ENCODE results near the gene DPYD.

GRCh38 chr1:97651250-97651649, 269.6 kb downstream of the DPYD start:
- TF ChIP-seq SPI1 (IDR thresholded peaks at IDR 0.05; ENCODE audit: low read depth, low read length) (no peak), POLR2A (IDR thresholded peaks at IDR 0.05; ENCODE audit: low read depth, low read length) (no peak)
